Natural killer cell (primary cell): ENCODE measurements around the gene METTL25. TPM values are rescaled to one million over a fixed set of nuclear protein-coding genes. Genes with fewer than 3 reads are reported as not detected.

Experiments used
- ATAC-seq, 3 donors: fragments of 150-1000 bp in 2 of 3; fragments of 200-7000 bp in 1 of 3; cut with Tn5 transposase; 1 replicate in 1 of 3; 2 replicates in 2 of 3; pipeline ENCODE4 v1.10.0; 2021; ENCODE audit warnings: mild to moderate bottlenecking in 2 of 3, moderate library complexity in 2 of 3
- DNase-seq, 2 donors: peaks; one replicate each; pipeline versions ENCODE4 v3.0.0 to v3.0.0-alpha.2; 2013 to 2021; ENCODE audit warnings: mixed read lengths in 1 of 2
- H3K27ac ChIP-seq: one replicate; pipeline ENCODE4 v1.5.1; 2013; ENCODE audit warnings: mild to moderate bottlenecking, low read length
- H3K27me3 ChIP-seq: one replicate; pipeline ENCODE4 v1.6.1; 2013; ENCODE audit warnings: low read length; ENCODE audit not compliant: control insufficient read depth, insufficient read depth
- H3K36me3 ChIP-seq: one replicate; pipeline ENCODE4 v1.6.1; 2013; ENCODE audit warnings: low read length; ENCODE audit not compliant: control insufficient read depth, insufficient read depth
- H3K4me1 ChIP-seq: one replicate; pipeline ENCODE4 v1.6.1; 2013; ENCODE audit warnings: low read length; ENCODE audit not compliant: control insufficient read depth, insufficient read depth
- H3K4me3 ChIP-seq: one replicate; pipeline ENCODE4 v1.5.1; 2013; ENCODE audit warnings: low read length
- H3K9me3 ChIP-seq: one replicate; pipeline ENCODE4 v1.6.1; 2013; ENCODE audit warnings: low read length; ENCODE audit not compliant: control insufficient read depth, insufficient read depth
- H3K27ac Mint-ChIP-seq, 2 donors: one replicate each; pipeline ENCODE4 v1.8.0; 2022; ENCODE audit warnings: mild to moderate bottlenecking in 2 of 2, mixed read lengths in 2 of 2, moderate library complexity in 1 of 2
- H3K27me3 Mint-ChIP-seq, 2 donors: one replicate each; pipeline ENCODE4 v1.8.0; 2022; ENCODE audit warnings: low read depth in 2 of 2, mixed read lengths in 2 of 2
- H3K36me3 Mint-ChIP-seq: one replicate; pipeline ENCODE4 v1.8.0; 2022; ENCODE audit warnings: mixed read lengths
- H3K4me1 Mint-ChIP-seq, 2 donors: one replicate each; pipeline ENCODE4 v1.8.0; 2022; ENCODE audit warnings: mixed read lengths in 2 of 2
- H3K4me3 Mint-ChIP-seq: one replicate; pipeline ENCODE4 v1.8.0; 2022; ENCODE audit warnings: mild to moderate bottlenecking, moderate library complexity, mixed read lengths
- H3K9me3 Mint-ChIP-seq, 2 donors: one replicate each; pipeline ENCODE4 v1.8.0; 2022; ENCODE audit warnings: mixed read lengths in 2 of 2
- CTCF ChIP-seq: fragments of 200-600 bp; IDR thresholded peaks from one replicate; pipeline ENCODE4 v1.8.0; 2022; ENCODE audit warnings: antibody characterized with exemption
- WGBS: methylation state at CpG from one replicate; pipeline ENCODE4 v1.1.7; 2013; ENCODE audit warnings: missing lambda C conversion rate; ENCODE audit not compliant: insufficient coverage; 5-methylcytosine and 5-hydroxymethylcytosine counted together
- intact Hi-C: fragments of 100-400 bp; cut with micrococcal nuclease; formaldehyde crosslinking; loops from one replicate; pipeline ENCODE4 v1.14.2; 2022
- total RNA-seq, 4 donors: library from RNA; stranded (reverse); fragments of 120-200 nt in 1 of 4; gene quantifications; one replicate each; pipeline versions ENCODE4 v1.2.3 to v1.2.4, GENCODE V29; 2013 to 2022

Gene METTL25
- total RNA-seq, 3 donors from 2014 or later (not counting 1 experiment from before 2014, with no cell fraction given), result 15.4 to 21.2 (median 17.8) TPM

- DNase-seq, result no peak
- Histone ChIP-seq H3K36me3 (no peaks in the 10 kb centered on the region), H3K27me3 (no peaks in the 10 kb centered on the region), H3K4me1 (no peaks in the 10 kb centered on the region), H3K4me3 (no peak overlapping the region), H3K27ac (no peak overlapping the region), H3K9me3 (no peaks in the 10 kb centered on the region)
- Mint-ChIP-seq H3K4me3 (no peak overlapping the region), H3K4me1 (no peaks in the 10 kb centered on the region), H3K36me3 (no peaks in the 10 kb centered on the region), H3K27ac (no peak overlapping the region), H3K27me3 (no peaks in the 10 kb centered on the region), H3K9me3 (no peaks in the 10 kb centered on the region)
- TF ChIP-seq CTCF, result no peak
- intact Hi-C loops, result no loop called here
- ATAC-seq, result no peak
- no CpG with 5 or more reads among the region's 2 CpGs for WGBS
Observed at GRCh38 chr12:82383930-82384552, 25.7 kb downstream of the METTL25 start.

GRCh38 chr12:82398879-82399278, 40.5 kb downstream of the METTL25 start:
- Histone ChIP-seq H3K27me3 (no peaks in the 10 kb centered on the region), H3K4me3 (no peak overlapping the region), H3K36me3 (peaks cover 16% of the 10 kb centered on the region), H3K4me1 (no peaks in the 10 kb centered on the region), H3K9me3 (no peaks in the 10 kb centered on the region), H3K27ac (no peak overlapping the region)
- no peak for ATAC-seq
- no peak for TF ChIP-seq CTCF
- intact Hi-C loops, result no loop called here
- Mint-ChIP-seq H3K4me1 (peaks cover 0 to under 1% of the 10 kb centered on the region in 2 donors), H3K27ac (no peak overlapping the region), H3K27me3 (no peaks in the 10 kb centered on the region), H3K36me3 (peaks cover 8% of the 10 kb centered on the region), H3K4me3 (no peak overlapping the region), H3K9me3 (no peaks in the 10 kb centered on the region)
- no peak for DNase-seq

GRCh38 chr12:82400819-82401218, 42.5 kb downstream of the METTL25 start:
- 100% methylated on average over 1 of the region's 2 CpGs for WGBS

More at GRCh38 chr12:82400819-82401218, 42.5 kb downstream of the METTL25 start:
- TF ChIP-seq CTCF, result no peak
- Mint-ChIP-seq H3K4me3 (no peak overlapping the region), H3K9me3 (no peaks in the 10 kb centered on the region), H3K4me1 (no peaks in the 10 kb centered on the region), H3K27me3 (no peaks in the 10 kb centered on the region), H3K36me3 (no peaks in the 10 kb centered on the region), H3K27ac (no peak overlapping the region)
- DNase-seq (no peak), ATAC-seq (no peak)
- Histone ChIP-seq H3K9me3 (no peaks in the 10 kb centered on the region), H3K4me1 (no peaks in the 10 kb centered on the region), H3K36me3 (peaks cover 10% of the 10 kb centered on the region), H3K4me3 (no peak overlapping the region), H3K27ac (no peak overlapping the region), H3K27me3 (no peaks in the 10 kb centered on the region)
- intact Hi-C loops, result no loop called here
